Neural crest cell (in vitro differentiated cells): Measurements from ENCODE around the gene NDUFA5. TPM values are rescaled to one million over a fixed set of nuclear protein-coding genes. Genes with fewer than 3 reads are reported as not detected.
A peak's percentile ranks its signal among the peaks of the same experiment; 100 is the strongest.

ENCODE experiments used
- DNase-seq: peaks from one replicate; pipeline ENCODE4 v3.0.0; 2021; ENCODE audit warnings: low read depth, mixed read lengths, low spot score
- H3K27ac Mint-ChIP-seq: one replicate; pipeline ENCODE4 v1.8.0; 2021; ENCODE audit warnings: mild to moderate bottlenecking, mixed read lengths; ENCODE audit not compliant: unreplicated experiment
- H3K27me3 Mint-ChIP-seq: 2 replicates; pipeline ENCODE4 v1.8.0; 2021; ENCODE audit warnings: low read depth, mild to moderate bottlenecking, mixed read lengths
- H3K36me3 Mint-ChIP-seq: 2 replicates; pipeline ENCODE4 v1.8.0; 2021; ENCODE audit warnings: low read depth, mild to moderate bottlenecking, mixed read lengths
- H3K4me1 Mint-ChIP-seq: 2 replicates; pipeline ENCODE4 v1.8.0; 2021; ENCODE audit warnings: mixed read lengths
- H3K4me3 Mint-ChIP-seq: one replicate; pipeline ENCODE4 v1.8.0; 2021; ENCODE audit warnings: mild to moderate bottlenecking, mixed read lengths
- H3K9me3 Mint-ChIP-seq: 2 replicates; pipeline ENCODE4 v1.8.0; 2021; ENCODE audit warnings: mixed read lengths
- total RNA-seq: library from RNA; stranded (reverse); gene quantifications from 2 replicates; pipeline ENCODE4 v1.2.1, GENCODE V29; 2021
- TF ChIP-seq, protein P1 (sequence below): fragments of 200-600 bp; sonication (generic); conservative IDR thresholded peaks from 2 replicates; pipeline ENCODE4 v1.5.0; 2021; ENCODE audit warnings: antibody characterized with exemption, mild to moderate bottlenecking

Gene NDUFA5
- total RNA-seq, 1 donor from 2014 or later = 62.7 TPM

DNA sequence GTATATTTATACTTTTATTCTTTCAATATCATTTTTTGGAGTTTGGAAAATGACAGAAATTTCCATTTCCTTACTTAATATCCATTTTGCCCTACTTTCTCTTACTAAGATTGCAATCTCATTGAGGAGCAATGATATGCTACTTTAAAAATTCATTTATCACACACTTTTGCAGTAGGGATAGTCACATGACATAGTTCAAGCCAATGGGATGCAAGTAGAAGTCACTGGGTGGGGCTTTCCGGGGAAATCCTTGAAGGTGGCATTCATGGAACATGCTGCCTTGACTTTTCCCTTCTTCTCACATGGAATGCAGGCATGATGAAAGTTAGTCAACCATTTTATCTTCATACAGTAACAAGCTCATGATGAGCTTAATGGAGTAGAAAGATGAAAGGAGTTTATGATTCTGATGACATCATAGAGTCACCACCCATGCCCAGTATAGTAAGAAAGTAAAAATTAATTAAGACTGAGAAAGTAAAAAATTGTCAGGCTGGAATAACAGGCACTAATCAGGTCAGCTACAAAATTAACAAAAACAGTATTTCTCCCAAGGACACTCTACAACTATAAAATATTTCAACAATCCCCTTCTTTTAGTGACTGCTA, 56.6 kb downstream of the NDUFA5 start:
- Mint-ChIP-seq H3K4me1 (peaks cover 21% of the 10 kb centered on the region), H3K4me3 (no peak overlapping the region), H3K9me3 (peaks cover 11% of the 10 kb centered on the region), H3K27me3 (no peaks in the 10 kb centered on the region), H3K36me3 (peaks cover 15% of the 10 kb centered on the region), H3K27ac (no peak overlapping the region)
- TF ChIP-seq, protein P1, sequence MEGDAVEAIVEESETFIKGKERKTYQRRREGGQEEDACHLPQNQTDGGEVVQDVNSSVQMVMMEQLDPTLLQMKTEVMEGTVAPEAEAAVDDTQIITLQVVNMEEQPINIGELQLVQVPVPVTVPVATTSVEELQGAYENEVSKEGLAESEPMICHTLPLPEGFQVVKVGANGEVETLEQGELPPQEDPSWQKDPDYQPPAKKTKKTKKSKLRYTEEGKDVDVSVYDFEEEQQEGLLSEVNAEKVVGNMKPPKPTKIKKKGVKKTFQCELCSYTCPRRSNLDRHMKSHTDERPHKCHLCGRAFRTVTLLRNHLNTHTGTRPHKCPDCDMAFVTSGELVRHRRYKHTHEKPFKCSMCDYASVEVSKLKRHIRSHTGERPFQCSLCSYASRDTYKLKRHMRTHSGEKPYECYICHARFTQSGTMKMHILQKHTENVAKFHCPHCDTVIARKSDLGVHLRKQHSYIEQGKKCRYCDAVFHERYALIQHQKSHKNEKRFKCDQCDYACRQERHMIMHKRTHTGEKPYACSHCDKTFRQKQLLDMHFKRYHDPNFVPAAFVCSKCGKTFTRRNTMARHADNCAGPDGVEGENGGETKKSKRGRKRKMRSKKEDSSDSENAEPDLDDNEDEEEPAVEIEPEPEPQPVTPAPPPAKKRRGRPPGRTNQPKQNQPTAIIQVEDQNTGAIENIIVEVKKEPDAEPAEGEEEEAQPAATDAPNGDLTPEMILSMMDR = no peak
- no peak for DNase-seq

DNA sequence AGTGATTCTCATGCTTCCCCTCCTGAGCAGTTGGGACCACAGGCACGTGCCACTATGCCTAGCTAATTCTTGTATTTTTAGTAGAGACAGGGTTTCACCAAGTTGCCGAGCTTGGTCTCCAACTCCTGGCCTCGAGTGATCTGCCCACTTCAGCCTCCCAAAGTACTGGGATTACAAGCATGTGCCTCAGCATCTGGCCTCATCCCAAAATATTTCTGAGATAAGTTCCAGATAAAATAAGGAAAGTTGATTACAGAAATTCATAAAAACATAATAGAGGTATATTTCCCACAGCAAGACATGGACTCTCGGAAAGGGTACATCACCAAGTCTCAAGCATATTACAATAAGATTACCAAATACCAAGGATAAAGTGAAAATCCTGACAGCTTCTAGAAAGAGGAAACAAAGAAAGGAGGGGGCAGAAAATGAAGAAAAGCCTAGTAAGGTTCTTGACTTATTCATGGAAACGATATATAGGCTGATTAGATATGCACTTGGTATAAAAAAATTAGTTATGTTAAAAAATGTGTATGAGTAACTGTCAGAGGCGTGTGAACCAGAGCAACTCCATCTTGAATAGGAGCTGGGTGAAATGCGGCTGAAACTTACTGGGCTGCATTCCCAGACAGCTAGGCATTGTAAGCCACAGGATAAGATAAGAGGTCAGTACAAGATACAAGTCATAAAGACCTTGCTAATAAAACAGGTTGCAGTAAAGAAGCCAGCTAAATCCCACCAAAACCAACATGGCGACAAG, 58.2 kb downstream of the NDUFA5 start:
- peak overlapping the region; percentile 36 for H3K27ac Mint-ChIP-seq
- no peak overlapping the region for H3K4me3 Mint-ChIP-seq
- peaks cover 21% of the 10 kb centered on the region for H3K4me1 Mint-ChIP-seq
- TF ChIP-seq, protein P1 = no peak
- no peak for DNase-seq
- H3K36me3 Mint-ChIP-seq = peaks cover 6% of the 10 kb centered on the region
- no peaks in the 10 kb centered on the region for H3K27me3 Mint-ChIP-seq
- peaks cover 2% of the 10 kb centered on the region for H3K9me3 Mint-ChIP-seq

DNA sequence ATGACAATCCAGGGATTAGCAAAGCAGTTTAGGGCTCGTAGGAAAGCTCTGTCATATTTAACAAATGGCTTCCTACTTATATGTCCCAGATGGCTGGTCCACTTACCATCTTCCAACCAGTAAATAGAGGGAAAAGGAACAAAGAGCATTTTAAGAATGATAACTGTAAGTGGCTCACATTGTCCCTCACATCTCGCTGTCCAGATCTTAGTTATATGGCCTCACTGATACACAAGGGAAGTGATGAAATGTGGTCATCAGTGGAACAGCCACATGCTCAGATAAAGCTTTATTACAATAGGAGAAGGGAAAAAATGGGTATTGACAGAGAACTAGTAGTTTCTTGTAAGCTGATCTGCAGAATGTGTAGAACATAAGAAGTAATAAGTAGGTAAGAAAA, 59.0 kb downstream of the NDUFA5 start:
- no peaks in the 10 kb centered on the region for H3K27me3 Mint-ChIP-seq
- H3K4me1 Mint-ChIP-seq = peaks cover 21% of the 10 kb centered on the region
- H3K36me3 Mint-ChIP-seq = peaks cover 2% of the 10 kb centered on the region
- no peaks in the 10 kb centered on the region for H3K9me3 Mint-ChIP-seq
- DNase-seq = no peak
- H3K27ac Mint-ChIP-seq = no peak overlapping the region
- no peak overlapping the region for H3K4me3 Mint-ChIP-seq
- TF ChIP-seq, protein P1 = no peak

DNA sequence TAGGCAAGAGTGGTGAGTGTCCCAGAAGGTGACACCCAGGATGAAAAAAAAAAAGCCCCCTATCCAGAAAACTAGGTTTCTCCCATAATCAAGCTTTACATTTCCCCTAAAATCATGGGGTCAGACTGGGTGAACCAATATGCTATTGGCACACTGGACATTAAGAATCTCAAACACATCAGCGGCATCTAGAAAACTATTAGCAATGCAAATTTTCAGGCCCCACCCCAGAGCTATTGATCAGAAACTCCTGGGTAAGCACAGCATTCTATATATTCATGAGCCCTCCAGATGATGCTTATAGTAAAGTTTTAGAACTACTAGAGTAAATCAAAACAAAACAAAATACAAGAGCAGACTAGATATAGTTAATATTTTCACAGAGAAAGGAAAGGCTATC, 59.6 kb downstream of the NDUFA5 start:
- DNase-seq = no peak
- Mint-ChIP-seq H3K4me1 (peaks cover 21% of the 10 kb centered on the region), H3K27me3 (no peaks in the 10 kb centered on the region), H3K27ac (no peak overlapping the region), H3K4me3 (no peak overlapping the region), H3K36me3 (peaks cover 2% of the 10 kb centered on the region), H3K9me3 (no peaks in the 10 kb centered on the region)
- TF ChIP-seq, protein P1 = no peak

DNA sequence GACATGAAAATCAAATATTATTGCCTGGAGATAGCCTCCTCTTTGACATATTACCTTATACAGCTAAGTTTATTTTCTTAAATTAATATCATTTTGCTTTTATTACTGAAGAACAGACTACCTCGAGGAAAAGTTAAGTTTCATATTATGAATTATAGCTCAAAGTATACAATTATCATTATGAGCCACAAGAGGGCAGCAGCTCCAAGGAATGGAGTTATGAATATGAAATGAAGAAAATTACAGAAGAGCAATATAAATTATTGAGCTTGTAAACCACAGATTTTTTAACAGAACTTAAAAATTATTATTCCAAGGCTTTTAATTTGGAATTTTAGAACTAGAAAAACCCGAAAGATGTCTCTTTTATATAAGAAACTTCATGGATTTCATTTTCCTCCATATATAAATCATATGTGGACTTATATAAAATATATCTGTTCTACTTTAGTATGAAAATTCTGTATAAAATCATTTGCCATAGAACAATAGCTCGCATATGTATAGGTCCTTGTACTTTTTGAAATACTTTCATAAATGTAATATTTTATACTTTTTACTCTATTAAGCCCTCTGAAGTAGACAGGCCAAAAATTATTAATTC, 63.3 kb downstream of the NDUFA5 start:
- no peak overlapping the region for H3K4me3 Mint-ChIP-seq
- DNase-seq = no peak
- no peaks in the 10 kb centered on the region for H3K36me3 Mint-ChIP-seq
- peaks cover 7% of the 10 kb centered on the region for H3K4me1 Mint-ChIP-seq
- H3K27ac Mint-ChIP-seq = no peak overlapping the region
- no peaks in the 10 kb centered on the region for H3K27me3 Mint-ChIP-seq
- H3K9me3 Mint-ChIP-seq = no peaks in the 10 kb centered on the region
- TF ChIP-seq, protein P1 = peak; percentile 91
